HG03432 (cell line): ENCODE data around the gene RFTN1.

ENCODE experiments used
- ATAC-seq: cut with Tn5 transposase; IDR thresholded peaks from one replicate; pipeline ENCODE4 v1.9.1; 2021; ENCODE audit warnings: mild to moderate bottlenecking, moderate library complexity; ENCODE audit not compliant: unreplicated experiment

The RFTN1 gene

GRCh38 chr3:16383864-16384263, 129.6 kb downstream of the RFTN1 start:
- ATAC-seq, result no peak

DNA sequence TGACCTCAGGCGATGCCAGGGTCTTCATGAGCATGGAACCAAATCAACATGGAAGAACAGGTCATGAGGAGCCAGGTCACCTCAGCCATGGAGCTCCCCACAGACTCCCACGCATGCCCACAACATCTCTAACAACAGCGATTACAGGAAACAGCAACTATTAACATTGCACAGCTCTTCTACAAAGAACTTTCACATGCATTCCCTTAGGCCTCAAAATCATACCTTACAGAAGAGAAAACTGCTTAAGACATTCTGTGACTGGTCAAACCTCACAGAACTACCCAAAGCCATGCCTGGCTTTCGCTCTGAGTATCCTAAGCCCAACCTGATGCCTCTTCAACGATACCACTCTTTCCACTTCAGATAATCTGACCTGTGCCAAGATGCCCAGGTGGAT, 130.7 kb downstream of the RFTN1 start:
- ATAC-seq, result peak; percentile 44

GRCh38 chr3:16381426-16381825, 132.1 kb downstream of the RFTN1 start:
- ATAC-seq, result no peak

GRCh38 chr3:16380421-16380820, 133.1 kb downstream of the RFTN1 start:
- ATAC-seq, result no peak

DNA sequence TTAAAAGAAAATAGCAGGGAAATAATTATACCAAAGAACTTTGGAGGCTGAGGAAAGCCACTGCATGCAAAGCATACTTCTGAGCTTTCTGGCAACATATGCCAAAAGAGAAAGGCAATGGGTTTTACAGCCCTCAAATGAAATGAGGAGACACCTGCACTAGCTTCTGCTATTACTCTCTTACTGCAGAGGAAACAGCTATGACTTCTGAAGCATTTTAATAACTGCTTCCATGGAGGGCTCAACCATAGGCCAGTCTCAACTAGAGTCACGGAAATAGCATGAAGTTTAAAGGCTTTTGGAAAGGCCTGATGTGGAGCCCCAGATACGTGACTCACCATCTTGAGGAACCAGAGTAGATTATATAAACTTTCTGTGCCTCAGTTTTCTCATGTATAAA, 133.7 kb downstream of the RFTN1 start:
- no peak for ATAC-seq

- peak; percentile 62 for ATAC-seq
Observed at GRCh38 chr3:16378920-16379319, 134.6 kb downstream of the RFTN1 start.

- peak; percentile 4 for ATAC-seq
Observed at GRCh38 chr3:16378415-16378814, 135.1 kb downstream of the RFTN1 start.

GRCh38 chr3:16377847-16378302, 135.6 kb downstream of the RFTN1 start:
- no peak for ATAC-seq

GRCh38 chr3:16377196-16377595, 136.3 kb downstream of the RFTN1 start:
- ATAC-seq, result no peak

GRCh38 chr3:16375891-16376290, 137.6 kb downstream of the RFTN1 start:
- ATAC-seq, result no peak

DNA sequence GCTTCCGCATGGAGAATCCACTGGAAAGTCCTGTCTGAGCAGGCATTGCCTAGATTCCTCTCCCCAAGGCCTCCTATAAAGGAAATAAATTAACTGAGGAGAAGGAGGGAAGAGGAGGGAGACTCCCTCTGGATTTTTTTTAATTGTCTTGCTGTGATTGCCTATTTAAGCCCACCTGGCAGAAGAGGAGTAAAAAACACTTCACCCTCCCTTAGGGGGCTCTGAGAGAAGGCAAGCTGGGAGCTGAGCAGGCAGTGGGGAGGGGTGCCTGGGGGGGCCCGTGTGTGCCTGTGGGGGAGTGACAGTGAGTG, 138.6 kb downstream of the RFTN1 start:
- ATAC-seq, result no peak

GRCh38 chr3:16374047-16374934, 139.2 kb downstream of the RFTN1 start:
- ATAC-seq, result peak; percentile 42

DNA sequence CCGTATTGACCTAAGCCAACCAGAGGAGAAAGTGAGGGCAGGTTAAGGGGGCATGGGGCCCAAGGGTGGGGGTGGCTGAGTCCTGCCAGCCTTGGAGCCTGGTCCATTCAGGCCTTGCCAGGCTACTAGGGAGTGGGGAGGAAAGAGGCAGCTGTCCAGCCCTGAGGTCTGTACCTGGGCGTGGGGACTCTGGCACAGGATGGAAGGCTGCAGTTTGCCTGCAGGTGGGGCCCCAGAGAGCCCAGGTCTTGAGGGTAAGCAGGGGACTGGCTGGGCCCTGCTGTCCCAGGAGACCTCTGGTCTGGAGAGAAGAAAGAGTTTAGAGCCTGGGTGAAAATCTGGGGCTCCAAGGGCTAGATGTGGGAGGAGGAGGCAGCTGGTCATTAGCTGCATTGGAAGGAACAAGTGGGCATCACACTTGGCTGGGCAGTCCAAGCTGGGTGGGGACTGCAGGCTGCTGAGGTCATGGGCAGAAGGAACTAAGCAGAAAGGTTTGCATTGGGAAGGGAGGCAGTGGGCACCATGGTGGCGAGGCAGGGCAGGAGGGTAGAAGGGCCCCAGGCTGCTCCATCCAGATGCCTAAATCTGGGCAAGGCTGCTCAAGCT, 140.1 kb downstream of the RFTN1 start:
- no peak for ATAC-seq

DNA sequence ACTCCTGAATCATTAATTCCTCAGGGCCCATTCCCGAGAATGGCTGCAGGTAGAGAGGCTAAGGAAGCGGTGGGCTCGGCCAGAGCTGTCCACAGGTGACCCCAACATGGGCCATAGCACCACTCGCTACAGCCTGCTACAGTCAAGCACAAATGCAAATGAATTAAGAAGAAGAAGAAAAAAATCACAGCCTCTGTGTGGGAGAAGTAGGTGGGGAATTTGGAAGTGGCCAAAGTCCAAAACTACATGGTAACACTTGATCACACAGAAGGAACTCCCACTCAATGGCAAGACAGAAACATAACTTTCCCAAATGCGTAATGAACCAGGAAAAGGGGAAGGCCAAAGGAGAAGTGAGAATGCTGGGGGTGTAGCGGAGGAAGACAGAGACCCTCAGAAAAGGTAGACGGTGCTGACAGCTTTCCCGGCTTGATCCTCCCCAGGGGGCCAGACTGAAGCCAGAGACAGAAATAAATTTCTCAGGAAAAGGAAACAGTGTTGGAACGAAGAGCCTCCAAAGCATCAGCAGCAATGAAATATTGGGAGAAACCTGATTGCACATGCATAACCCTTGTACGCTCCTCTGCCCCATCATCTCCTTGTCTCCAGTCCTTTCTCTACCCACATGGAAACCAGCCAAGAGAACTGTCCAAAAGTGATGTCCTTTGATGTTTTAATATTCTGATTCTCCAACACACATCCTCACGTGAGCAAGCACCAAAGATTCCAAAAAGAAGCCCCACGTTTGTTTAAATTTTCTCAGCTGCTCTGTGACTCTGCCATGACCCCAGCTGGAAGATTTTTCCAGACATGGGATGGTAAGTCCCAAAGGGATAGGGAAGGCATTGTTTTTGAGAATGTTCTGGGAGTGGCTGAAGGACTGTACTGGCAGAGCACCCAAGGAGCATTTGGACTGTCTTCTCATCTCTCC, 140.9 kb downstream of the RFTN1 start:
- peak; percentile 29 for ATAC-seq

DNA sequence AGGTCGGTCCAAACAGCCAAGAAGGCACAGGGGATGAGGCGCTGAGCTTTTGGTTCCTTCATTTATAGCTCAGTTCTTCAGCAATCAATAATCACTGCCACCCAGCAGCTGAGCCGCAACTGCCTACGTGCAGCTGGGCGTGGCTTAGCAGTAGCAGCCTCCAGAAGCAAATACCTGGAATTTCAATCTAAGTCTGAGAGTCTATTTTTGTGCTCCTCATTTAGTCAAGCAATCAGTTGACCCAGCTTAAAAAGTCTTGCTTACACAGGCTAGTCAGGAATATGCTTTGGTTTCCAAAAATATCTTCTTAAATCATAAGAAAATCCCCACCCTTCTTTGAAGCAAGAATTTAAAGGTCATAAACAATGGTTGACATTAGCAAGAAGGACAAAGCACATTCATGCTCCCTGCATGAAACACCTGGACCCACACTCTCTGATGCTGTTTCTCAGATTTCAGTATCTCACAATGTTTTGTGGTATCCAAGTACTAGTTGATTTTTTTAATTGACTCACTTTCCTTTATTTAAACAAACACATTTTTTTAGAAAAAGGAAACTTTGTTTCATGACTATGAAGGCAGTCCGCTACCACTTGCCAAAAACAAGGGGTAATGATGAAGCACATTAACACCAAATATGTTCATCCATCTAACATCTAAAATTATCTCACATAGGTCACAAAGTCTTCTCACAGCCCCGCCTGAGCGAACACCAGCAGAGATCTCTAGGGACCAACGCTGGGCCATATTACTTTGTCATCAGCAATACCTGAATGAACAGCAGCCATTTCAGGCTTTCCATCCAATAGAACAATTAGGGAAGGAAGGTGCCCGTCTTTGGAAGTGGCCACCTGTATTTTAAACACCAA, 142.4 kb downstream of the RFTN1 start:
- peak; percentile 33 for ATAC-seq

DNA sequence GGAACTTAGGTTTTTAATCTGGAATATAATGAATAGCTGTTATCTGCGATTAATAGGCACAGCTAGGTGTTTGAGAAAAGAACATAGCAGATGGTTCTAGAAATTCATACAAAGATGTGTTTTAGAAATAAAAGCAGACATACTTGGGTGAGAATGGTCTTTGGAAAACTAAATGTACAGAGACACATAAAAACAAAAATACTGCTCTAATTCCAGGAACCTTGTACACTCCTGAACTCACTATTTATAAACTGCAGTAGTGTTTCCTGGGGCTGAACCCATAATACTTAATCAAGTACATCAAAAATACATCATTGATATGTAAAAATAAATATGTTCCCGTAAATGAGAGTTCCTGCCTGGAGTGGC, 143.0 kb downstream of the RFTN1 start:
- ATAC-seq, result no peak

- ATAC-seq, result no peak
Observed at GRCh38 chr3:16369885-16370284, 143.6 kb downstream of the RFTN1 start.

DNA sequence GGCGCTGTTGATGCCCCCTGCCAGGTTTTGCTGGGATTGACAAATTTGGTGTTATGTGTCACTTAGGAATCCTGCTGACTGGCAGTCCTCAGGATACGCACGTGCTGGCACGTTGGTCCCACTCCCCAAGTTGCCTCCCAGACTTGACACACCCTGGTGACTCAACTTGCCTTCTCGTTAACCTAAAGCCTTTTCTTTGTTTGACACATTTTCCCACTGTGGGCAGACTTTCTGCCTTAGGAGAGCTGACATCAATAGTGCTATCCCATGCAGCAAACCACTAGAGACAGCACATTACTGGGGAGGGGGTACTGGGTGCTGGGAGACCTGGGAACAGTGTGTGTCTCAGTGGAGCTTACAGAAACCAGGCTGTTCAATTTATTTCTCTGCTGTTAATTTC, 144.2 kb downstream of the RFTN1 start:
- ATAC-seq, result no peak

GRCh38 chr3:16366581-16366980, 146.9 kb downstream of the RFTN1 start:
- no peak for ATAC-seq

GRCh38 chr3:16365491-16366128, 147.9 kb downstream of the RFTN1 start:
- ATAC-seq, result no peak
